CD4-positive, alpha-beta T cell treated with Interleukin-1 beta for 1 hour (primary cell): ENCODE data around the gene ARHGAP40.

ENCODE experiments used
- DNase-seq, 2 donors: peaks; one replicate each; pipeline ENCODE4 v3.0.0-alpha.2; 2020 to 2022

Gene ARHGAP40

GRCh38 chr20:38692436-38693411 is 91.1 kb downstream of the ARHGAP40 start:
- peak in 1 of 2 donors; percentile 26 for DNase-seq

GRCh38 chr20:38697306-38697705 is 95.7 kb downstream of the ARHGAP40 start:
- no peak for DNase-seq

- no peak for DNase-seq
Observed at GRCh38 chr20:38698541-38698940, 96.9 kb downstream of the ARHGAP40 start.

- no peak for DNase-seq
Observed at GRCh38 chr20:38700141-38700540, 98.5 kb downstream of the ARHGAP40 start.
